PC-9 (cell line): ENCODE data around the gene CD2AP. TPM values are rescaled to one million over a fixed set of nuclear protein-coding genes. Genes with fewer than 3 reads are reported as not detected.

Source experiments
- BruUV-seq: library from RNA; stranded (reverse); fragments of 400-500 nt; replicated peaks from 2 replicates; lab custom pipeline; 2021; lab: Mats Ljungman, UMichigan
- CTCF ChIA-PET: fragments of 300-600 bp; sonication (Branson Sonifier 250); formaldehyde crosslinking; loops from one replicate; lab custom pipeline; 2022; ENCODE audit warnings: antibody characterized with exemption; lab: Charles Lee
- POLR2A ChIA-PET: fragments of 300-600 bp; sonication (Branson Sonifier 250); formaldehyde crosslinking; loops from one replicate; lab custom pipeline; 2022; ENCODE audit warnings: antibody characterized with exemption; ENCODE audit not compliant: unreplicated experiment; lab: Charles Lee
- DNase-seq, 2 experiments: peaks; one replicate each; pipeline versions ENCODE4 v3.0.0 to v3.0.0-alpha.2; 2015 to 2022; ENCODE audit warnings: mixed read lengths in 1 of 2
- H2AFZ ChIP-seq: fragments of 200-600 bp; sonication (generic); 2 replicates; pipeline ENCODE4 v1.8.1; 2017; ENCODE audit warnings: antibody characterized with exemption
- H3F3A ChIP-seq: fragments of 200-600 bp; sonication (generic); 2 replicates; pipeline ENCODE4 v1.8.1; 2017; ENCODE audit warnings: antibody characterized with exemption, mild to moderate bottlenecking, low read depth; ENCODE audit not compliant: insufficient read depth
- H3K27ac ChIP-seq: fragments of 200-600 bp; sonication (generic); 2 replicates; pipeline ENCODE4 v1.6.1; 2016; ENCODE audit warnings: mixed run types
- H3K27me3 ChIP-seq: fragments of 200-600 bp; sonication (generic); 2 replicates; pipeline ENCODE4 v1.6.1; 2016; ENCODE audit warnings: low read depth, mixed run types; ENCODE audit not compliant: insufficient read depth
- H3K36me3 ChIP-seq: fragments of 200-600 bp; sonication (generic); 2 replicates; pipeline ENCODE4 v1.6.1; 2016; ENCODE audit warnings: low read depth, mixed run types
- H3K4me1 ChIP-seq: fragments of 200-600 bp; sonication (generic); replicated peaks from 2 replicates; pipeline ENCODE4 v1.6.1; 2016; ENCODE audit warnings: mixed run types; ENCODE audit not compliant: insufficient read depth
- H3K4me2 ChIP-seq: fragments of 200-600 bp; sonication (generic); 2 replicates; pipeline ENCODE4 v1.6.1; 2017; ENCODE audit warnings: mixed run types
- H3K4me3 ChIP-seq: fragments of 200-600 bp; sonication (generic); 2 replicates; pipeline ENCODE4 v1.6.1; 2016; ENCODE audit warnings: mixed run types
- H3K79me2 ChIP-seq: fragments of 200-600 bp; sonication (generic); 2 replicates; pipeline ENCODE4 v1.6.1; 2017; ENCODE audit warnings: low read depth, mixed run types
- H3K9me2 ChIP-seq: fragments of 200-600 bp; sonication (generic); 2 replicates; pipeline ENCODE4 v1.8.1; 2017; ENCODE audit warnings: mild to moderate bottlenecking; ENCODE audit not compliant: insufficient read depth
- H3K9me3 ChIP-seq: fragments of 200-600 bp; sonication (generic); 2 replicates; pipeline ENCODE4 v1.8.1; 2016; ENCODE audit warnings: low read depth; ENCODE audit not compliant: insufficient read depth
- H4K20me1 ChIP-seq: fragments of 200-600 bp; sonication (generic); 2 replicates; pipeline ENCODE4 v1.8.1; 2017; ENCODE audit not compliant: insufficient read depth
- CTCF ChIP-seq: fragments of 200-600 bp; sonication (generic); conservative IDR thresholded peaks from 2 replicates; pipeline ENCODE4 v1.6.1; 2017; ENCODE audit warnings: mixed run types, antibody characterized with exemption, mild to moderate bottlenecking, moderate library complexity
- EZH2 ChIP-seq: fragments of 200-600 bp; sonication (generic); IDR thresholded peaks from 2 replicates; pipeline ENCODE4 v1.8.0; 2017; ENCODE audit warnings: antibody characterized with exemption, low read depth
- intact Hi-C: fragments of 100-400 bp; cut with micrococcal nuclease; formaldehyde crosslinking; loops from one replicate; pipeline ENCODE4 v1.10.0; 2022; ENCODE audit not compliant: unreplicated experiment
- total RNA-seq: library from RNA; stranded (reverse); gene quantifications from 2 replicates; pipeline ENCODE4 v1.2.3, GENCODE V29; 2021

Gene CD2AP
- total RNA-seq, 1 experiment from 2014 or later: 55.5 TPM

GRCh38 chr6:47654255-47654654, 176.7 kb downstream of the CD2AP start:
- Histone ChIP-seq H2AFZ (no peak overlapping the region), H3K4me2 (no peak overlapping the region), H3K4me3 (no peak overlapping the region), H3K27me3 (no peaks in the 10 kb centered on the region), H4K20me1 (no peaks in the 10 kb centered on the region), H3K36me3 (no peaks in the 10 kb centered on the region), H3K79me2 (no peaks in the 10 kb centered on the region), H3K27ac (no peak overlapping the region), H3K9me3 (no peaks in the 10 kb centered on the region), H3K9me2 (no peaks in the 10 kb centered on the region), H3F3A (peaks cover 13% of the 10 kb centered on the region; the same call in 1 of the 2 replicates), H3K4me1 (peaks cover 38% of the 10 kb centered on the region)
- DNase-seq: no peak
- intact Hi-C loops: loop anchor here (5.0 kb wide), 1 partner anchor 128 kb away; the partner anchor contains the start of gene OPN5
- BruUV-seq: no TSS peak
- no peak for TF ChIP-seq CTCF
- TF ChIP-seq EZH2: no peak
- ChIA-PET CTCF (no interaction called here), POLR2A (no interaction called here)

- no peaks in the 10 kb centered on the region for H4K20me1 ChIP-seq
- DNase-seq: peak; percentile 78 to 84
- intact Hi-C loops: loop anchor here (2.0 kb wide), 1 partner anchor 45 kb away; no protein-coding TSS in a partner anchor
- H3K79me2 ChIP-seq: no peaks in the 10 kb centered on the region
- H3K4me3 ChIP-seq: no peak overlapping the region
- ChIA-PET CTCF (no interaction called here), POLR2A (interaction anchor here (0.5 to 0.6 kb wide), 3 partner anchors 179 to 236 kb away, joined by 3 read pairs; partner anchors contain the start of gene CD2AP)
- H3K4me2 ChIP-seq: peak overlapping the region; percentile 45
- H3K9me2 ChIP-seq: no peaks in the 10 kb centered on the region
- H2AFZ ChIP-seq: no peak overlapping the region
- no TSS peak for BruUV-seq
- no peaks in the 10 kb centered on the region for H3K36me3 ChIP-seq
- no peaks in the 10 kb centered on the region for H3K9me3 ChIP-seq
- peaks cover 30% of the 10 kb centered on the region for H3K4me1 ChIP-seq
- TF ChIP-seq CTCF: no peak
- TF ChIP-seq EZH2: no peak
- no peaks in the 10 kb centered on the region for H3K27me3 ChIP-seq
- 0 out of 2 replicates have a peak overlapping the region, but pooled peaks have one; percentile 22 for H3K27ac ChIP-seq
- peaks cover 6% of the 10 kb centered on the region; the same call in 1 of the 2 replicates for H3F3A ChIP-seq
Measured at GRCh38 chr6:47655719-47656595, 178.4 kb downstream of the CD2AP start.

GRCh38 chr6:47661960-47662359, 184.4 kb downstream of the CD2AP start:
- no peaks in the 10 kb centered on the region for H3K36me3 ChIP-seq
- no peak overlapping the region for H3K4me2 ChIP-seq
- BruUV-seq: no TSS peak
- ChIA-PET CTCF (no interaction called here), POLR2A (no interaction called here)
- no peaks in the 10 kb centered on the region for H3K9me3 ChIP-seq
- H3K9me2 ChIP-seq: no peaks in the 10 kb centered on the region
- no peaks in the 10 kb centered on the region for H4K20me1 ChIP-seq
- no peaks in the 10 kb centered on the region for H3K27me3 ChIP-seq
- DNase-seq: no peak
- TF ChIP-seq CTCF (no peak), EZH2 (no peak)
- no peak overlapping the region for H3K27ac ChIP-seq
- H3F3A ChIP-seq: peaks cover 3% of the 10 kb centered on the region
- no peak overlapping the region for H2AFZ ChIP-seq
- peaks cover 15% of the 10 kb centered on the region for H3K4me1 ChIP-seq
- no peak overlapping the region for H3K4me3 ChIP-seq
- intact Hi-C loops: no loop called here
- no peaks in the 10 kb centered on the region for H3K79me2 ChIP-seq
